Stimulated activated CD4-positive, alpha-beta T cell treated with anti-CD3 and anti-CD28 coated beads, Interleukin-1b, Interleukin-23, amount 100 ng/mL, for 48 hours (primary cell): ENCODE measurements around the gene SLC9B2.

Experiments used
- DNase-seq: peaks from one replicate; pipeline ENCODE4 v3.0.0-alpha.2; 2020

The SLC9B2 gene, protein sequence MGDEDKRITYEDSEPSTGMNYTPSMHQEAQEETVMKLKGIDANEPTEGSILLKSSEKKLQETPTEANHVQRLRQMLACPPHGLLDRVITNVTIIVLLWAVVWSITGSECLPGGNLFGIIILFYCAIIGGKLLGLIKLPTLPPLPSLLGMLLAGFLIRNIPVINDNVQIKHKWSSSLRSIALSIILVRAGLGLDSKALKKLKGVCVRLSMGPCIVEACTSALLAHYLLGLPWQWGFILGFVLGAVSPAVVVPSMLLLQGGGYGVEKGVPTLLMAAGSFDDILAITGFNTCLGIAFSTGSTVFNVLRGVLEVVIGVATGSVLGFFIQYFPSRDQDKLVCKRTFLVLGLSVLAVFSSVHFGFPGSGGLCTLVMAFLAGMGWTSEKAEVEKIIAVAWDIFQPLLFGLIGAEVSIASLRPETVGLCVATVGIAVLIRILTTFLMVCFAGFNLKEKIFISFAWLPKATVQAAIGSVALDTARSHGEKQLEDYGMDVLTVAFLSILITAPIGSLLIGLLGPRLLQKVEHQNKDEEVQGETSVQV

DNA sequence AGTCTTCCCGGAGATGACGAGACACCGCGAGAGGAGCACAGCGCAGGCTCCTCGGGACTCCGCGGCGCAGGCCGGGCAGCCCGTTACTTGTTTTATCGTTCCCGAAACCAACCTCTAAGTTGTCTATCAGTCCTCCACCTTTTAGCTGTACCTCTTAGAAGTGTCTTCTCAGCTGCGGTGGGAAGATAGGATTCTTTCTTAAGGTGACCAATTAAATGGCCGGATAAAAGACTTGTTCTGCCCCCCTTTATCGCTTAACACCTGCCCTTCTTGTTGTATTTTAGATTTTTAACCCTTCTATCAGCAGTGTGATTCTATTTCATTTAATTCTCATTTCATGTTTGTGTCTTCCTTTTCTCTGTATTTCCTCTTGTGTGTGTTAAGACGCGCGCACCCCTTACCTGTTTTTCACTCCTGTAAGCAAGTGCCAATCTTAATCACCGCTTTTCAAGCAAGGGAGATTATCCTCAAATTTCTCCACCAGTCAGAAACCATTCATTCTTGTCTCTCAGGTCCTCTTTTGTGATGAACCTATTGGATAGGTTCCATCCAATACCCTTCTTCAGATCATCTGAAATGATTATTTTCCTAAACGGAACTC is at the start of gene SLC9B2:
SLC9B2 (minus strand) TSS at position 15 of the 601 bp plus-strand sequence. CDS start 9,211 bp downstream, outside the sequence.
- no peak for DNase-seq

DNA sequence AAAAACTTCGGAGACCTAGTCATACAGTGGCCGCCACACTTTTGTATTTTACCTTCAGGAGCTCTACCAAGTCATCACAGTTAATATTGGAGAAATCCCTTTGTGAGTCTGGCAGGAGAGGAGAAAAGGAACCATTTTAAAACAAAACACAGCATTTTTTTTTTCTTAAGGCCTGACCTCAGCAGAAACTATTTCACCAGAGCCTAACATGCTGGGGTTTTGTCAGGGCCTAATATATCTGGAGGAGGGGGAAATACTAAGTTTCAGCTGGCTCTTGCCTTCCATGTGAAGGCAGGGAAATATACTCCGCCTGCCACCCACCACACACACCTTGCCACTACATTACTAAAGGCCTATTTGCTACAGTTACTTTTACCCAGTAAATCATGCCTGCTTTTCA is 49.6 kb upstream of the SLC9B2 start:
- no peak for DNase-seq

DNA sequence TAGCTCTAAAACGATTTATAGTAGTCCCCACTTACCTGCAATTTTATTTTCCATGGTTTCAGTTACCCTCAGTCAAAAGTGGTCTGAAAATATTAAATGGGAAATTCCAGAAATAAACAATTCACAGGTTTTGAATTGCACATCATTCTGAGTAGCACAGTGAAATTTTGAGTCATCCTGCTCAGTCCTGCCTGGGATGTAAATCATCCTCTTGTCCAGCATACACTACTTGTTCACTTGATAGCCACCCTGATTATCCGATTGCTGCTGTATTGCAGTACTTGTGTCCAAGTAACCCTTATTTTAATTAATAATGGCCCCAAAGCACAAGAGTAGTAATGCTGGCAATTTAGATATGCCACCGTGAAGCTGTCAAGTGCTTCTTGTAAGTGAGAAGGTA is 46.6 kb upstream of the SLC9B2 start:
- DNase-seq = no peak

DNA sequence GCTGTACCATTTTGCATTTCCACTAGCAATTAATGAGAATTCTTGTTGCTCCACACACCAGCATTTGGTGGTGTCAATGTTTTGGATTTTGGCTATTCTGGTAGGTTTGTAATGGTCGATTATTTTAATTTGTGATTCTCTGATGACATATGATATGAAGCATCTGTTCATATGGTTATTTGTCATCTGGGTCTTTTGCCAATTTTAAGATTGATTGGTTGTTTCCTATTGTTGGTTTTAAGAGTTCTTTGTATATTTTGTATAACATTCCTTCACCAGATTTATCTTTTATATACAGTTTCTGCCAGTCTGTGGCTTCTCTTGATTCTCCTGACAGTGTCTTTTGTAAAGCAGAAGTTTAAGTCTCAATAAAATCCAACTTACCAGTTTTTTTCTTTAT is 41.6 kb upstream of the SLC9B2 start:
- DNase-seq = no peak

DNA sequence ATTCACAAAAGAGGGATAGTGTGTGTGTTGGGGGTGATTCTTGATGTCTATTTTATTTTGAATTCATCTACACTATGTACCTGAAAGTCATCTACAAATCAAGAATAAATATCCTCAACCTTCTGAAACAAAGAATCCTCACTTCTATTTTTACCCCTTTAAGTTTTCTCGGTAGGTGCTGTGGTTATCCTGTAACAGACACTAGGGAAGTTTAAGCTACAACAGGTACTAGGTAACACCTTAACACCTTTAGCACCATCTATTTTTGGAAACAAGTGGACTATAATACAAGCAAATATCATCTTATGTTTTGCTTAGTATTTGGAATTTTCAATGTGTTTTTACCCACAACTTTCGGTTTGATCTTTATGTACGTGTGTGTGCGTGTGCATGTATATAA is 35.0 kb upstream of the SLC9B2 start:
- DNase-seq = no peak

DNA sequence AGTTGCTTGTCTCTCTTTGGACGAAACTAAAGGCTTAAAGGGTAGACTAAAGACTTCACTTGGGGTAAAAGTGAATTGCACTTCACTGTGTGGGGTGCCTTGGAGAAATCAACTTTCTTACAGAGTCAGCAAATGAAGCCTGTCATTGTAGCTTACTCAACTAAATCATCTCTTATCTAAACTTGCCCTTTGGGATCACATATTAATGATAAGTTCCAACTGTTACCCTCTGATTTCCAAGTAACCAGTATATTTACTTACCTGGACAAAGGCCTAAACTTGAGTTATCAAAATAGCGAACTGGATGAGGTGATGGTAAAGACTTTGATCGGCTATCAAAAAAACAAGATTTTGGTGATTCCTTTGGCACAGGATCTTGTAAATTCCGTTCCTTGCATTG is 32.0 kb upstream of the SLC9B2 start:
- no peak for DNase-seq

DNA sequence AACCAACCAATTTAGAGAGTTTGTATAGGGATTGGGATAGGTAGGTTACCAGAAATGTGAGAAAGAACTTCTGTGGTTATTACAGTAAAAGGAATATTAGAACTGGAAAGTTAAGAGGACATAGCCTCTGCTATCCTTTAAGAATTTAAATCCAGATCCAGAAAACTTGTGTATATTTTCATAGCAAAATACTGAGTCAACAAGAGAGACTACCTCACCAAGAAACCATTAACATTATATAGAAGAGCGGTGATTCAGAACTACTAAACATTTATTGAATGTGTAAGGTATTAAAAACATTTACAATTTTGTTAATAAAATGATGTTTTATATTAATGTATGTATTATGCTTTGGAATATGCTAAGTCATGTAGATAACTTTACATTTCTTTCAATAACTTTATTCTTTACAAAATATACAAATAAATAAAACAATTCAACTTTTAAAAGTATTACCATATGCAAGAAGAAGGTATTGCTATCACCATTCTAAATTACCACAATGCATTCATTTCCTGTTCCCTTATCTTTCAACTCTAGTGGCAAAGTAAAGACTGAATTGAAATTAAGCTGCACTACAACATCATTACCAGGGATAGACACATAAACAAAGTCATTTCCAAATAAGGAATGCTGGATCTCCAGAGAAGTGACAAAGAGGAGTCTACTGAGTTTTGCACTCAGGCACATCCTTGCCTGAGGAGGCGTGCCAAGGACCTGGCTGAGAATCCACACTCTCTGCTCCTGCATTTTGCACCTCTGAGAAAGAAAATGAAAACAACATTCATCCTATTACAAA is 29.2 kb upstream of the SLC9B2 start:
- DNase-seq = no peak

DNA sequence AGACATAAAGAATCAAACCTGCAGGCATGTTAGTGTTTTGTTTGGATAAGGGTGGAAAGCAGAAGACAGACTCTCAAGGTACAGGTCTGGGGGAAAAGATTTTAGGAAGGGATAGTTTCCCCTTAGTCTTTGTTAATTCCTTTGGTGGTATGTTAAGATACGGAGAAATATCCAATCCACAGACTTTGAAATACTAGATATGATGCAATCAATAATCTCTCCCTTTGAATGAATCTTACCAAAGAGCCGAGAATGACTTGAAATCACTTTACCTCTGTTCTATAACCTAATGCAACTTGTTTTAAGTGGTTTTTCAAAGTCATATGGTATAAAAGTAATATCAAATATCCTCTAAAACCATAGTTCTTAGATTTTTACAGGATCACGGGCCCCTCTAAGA is 28.3 kb upstream of the SLC9B2 start:
- no peak for DNase-seq

DNA sequence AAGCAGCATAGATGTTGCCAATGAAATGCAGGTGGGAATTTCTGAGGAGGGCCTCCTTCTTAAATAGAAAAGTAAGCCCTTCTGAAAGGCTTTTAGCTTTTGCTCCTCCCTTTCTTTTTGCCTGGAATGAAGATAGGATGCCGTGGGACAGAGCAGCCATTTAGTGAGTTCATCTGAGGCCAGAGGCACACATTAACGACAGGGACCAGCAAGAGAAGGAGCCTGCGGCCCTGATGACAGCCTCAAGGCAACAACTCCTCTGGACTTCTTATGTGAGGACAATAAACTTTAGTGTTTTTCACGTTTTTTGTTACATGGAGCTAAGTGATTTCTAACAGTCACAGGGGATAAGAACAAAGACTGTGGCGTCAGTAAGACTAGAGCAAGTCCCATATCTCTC is 24.1 kb upstream of the SLC9B2 start:
- DNase-seq = no peak

DNA sequence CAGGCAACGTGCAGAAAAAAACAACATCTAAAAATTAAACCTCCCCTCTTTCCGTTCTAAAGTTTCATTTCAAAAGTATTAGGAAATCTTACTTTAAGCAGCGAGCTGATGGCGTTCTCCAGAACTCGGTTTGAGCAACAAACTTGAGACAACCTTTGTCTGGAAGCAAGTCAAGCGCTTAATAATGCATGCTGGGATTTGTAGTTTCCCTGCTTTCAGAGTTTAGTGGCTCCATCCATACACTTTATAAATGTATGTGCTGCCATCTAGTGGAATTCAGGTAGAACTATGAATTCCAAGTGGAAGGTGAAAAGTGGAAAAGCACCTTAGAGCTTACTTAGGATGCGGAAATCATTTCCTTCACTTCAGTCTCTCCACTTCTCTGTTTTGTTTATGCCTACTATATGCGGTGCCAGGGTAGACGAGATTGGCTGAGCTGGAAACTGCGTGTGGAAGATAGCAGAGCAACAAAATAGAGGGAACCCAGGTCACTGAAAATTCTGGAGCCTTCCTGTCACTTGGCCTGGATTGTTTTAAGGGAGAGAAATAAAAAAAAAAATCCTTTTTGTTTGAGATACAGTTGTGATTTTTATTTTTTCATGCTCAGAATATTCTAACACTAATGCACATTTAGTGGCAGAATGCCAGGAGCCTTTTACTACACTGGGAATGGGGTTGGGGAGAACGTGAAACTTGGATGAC is 23.3 kb upstream of the SLC9B2 start, which contains the start of gene BDH2:
BDH2 (minus strand) TSS at position 144 of the 702 bp plus-strand sequence. CDS start 3,580 bp downstream, outside the sequence.
- DNase-seq = peak; percentile 41

DNA sequence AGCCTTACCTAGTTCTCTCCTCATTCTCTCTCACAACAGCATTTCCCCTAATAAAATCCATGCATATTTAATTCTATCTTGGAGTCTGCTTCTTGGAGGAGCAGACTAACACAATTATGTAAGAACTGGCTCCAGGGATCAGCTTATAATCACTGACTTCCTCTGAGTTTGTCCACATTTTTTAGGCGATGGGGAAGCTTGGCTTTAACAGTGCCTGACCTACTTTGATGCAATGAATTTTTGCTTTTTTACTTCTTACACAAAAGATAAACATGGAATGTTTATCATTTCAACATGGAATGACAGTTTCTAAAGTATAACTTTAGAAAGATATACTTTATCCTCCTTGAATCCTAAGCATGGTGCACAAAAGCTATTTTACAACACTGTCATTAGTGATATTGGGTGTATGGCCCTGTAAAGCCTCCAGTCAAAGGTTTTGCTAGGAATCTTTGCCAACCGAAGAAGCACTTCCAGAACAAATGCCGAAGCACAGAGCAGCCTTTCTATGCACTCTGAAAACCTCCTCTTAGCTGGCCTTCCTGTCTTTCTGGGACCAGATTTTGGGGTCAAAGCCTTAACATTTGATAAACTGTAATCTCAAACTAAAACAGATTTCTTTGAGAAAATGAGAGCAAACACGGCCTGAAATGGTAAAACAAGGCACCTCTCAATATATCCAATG is 22.3 kb upstream of the SLC9B2 start:
- DNase-seq = no peak

DNA sequence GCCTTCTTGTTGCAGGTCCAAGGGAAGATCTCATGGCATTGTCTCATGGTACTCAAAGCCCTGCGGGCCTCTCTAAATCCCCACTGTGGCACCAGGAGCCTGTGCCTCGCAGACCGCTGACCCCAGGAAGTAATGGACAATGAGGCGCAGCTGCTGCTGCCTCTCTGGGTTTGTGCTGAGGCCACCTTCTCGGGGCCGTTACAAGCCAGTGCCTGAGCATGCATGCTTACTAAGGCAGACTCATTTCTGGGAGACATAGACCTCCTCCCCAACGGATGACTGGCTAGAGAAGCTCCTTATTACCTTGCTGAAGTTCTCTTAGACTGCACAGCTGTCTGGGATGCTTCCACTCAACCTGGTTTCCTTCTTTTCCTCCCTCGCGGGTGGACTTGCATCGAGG is 21.8 kb upstream of the SLC9B2 start:
- no peak for DNase-seq

DNA sequence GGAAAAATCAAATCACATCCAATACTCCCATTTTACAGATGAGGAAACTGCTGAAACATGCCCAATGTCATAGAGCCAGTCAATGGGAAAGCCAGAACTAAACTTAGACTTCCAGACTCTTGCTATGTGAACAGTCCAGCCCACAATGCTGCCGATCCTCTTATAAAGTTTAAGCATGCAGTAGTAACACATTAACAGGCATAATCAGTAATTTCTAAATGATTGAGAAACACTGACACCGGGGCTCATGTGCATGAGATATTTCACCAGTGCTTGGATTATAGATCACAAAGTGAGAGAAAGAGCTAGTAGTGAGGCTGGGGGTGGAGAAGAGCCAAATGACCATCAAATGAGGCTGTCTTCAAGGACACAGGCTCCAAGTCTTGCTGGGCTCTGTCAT is 20.6 kb upstream of the SLC9B2 start:
- DNase-seq = no peak

DNA sequence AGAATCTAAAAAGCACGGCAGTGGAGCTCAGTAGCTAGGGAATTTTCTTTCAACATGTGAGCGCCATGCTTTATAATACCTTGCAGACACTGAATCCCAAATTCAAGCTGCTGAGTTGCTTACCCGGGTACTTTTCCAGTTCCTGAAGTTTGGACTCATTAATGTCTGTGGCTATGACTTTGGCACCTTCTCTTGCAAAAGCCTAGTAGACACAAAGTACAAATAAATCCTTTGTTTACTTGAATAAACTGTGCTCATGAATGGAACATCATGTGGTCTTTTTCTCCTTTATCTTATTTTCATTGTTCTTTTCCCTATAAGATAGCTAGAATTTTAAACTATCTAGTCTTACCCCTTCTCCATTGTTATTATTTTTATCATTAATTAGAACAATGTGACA is 18.5 kb upstream of the SLC9B2 start:
- DNase-seq = no peak

DNA sequence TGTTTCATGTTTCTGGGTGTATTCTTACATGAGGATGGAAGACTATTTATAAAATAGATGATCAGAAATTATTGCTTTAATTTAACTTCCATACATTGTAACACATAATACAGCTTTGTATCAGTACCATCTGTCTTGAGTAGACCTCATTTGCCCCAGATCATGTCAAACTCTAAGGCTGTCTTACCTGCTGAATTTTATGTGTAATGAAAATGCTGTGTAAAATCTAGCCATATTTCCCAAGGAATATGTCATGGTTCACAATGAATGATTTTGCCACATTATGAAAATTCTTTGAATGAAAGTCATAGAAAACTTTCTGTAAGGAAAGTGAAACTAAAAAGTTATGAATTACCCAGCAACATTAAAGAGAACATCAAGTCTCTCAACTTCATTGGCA is 15.7 kb upstream of the SLC9B2 start:
- DNase-seq = no peak

DNA sequence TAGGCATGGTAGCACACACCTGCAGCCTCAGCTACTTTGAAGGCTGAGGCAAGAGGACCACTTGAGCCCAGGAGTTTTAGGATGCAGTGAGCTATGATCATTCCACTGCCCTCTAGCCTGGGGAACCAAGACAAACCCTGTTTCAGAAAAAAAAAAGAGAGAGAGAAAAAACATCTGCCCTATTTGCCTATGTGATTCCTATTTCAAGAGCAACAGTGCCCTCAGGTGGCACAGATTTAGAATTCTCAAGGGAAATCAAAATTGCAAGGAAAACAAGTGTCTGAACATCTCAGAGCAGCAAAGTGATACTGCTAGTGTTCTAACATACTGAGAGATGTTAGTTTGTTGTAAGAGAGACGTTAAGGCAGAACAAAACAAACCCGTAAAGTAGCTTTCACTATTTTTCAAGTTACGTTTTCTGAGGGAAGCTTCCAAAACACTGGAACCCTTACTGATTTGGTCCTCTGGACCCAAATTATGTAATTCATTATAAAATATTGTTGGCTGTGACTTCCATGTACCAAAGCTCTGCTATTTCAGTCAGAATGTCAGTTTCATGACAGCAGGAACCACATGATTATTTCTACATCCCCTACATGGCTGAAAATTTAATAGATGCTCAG is 15.2 kb upstream of the SLC9B2 start:
- no peak for DNase-seq

DNA sequence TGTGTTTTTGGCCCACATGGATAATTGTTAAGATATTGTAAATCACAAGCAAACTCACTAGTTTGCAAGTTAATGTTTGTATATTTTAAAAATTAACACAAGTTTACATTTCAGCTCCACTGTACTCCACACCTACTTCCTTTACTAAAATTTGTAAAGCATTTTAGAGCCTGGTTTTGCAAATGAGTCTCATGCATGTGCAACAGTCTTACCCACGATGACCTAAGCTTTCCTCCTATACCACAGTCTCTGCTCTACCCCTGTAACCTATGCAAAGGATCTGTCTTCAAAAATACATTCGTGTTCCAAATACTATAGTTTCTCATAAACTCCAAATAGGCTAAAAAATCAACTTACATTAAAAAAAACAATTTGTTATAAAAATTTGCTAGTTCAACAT is 12.9 kb upstream of the SLC9B2 start:
- DNase-seq = no peak

DNA sequence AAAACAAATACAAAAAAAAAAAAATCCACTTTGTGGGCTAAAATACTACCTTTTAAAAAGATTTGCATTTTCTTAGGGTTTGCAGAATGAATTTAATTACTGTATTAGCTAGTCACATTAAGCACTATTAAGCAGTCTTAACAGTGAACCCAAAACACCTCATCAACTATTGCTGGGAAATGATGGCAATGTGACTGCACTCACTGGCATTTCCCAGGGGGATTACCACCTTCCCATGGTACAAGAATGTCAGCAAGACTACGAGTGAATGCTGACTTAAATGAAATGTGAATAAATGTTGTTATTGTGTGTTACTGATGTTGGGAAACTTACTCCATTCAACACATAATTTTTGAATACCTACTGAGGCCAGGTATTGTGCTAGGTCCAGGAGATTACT is 10.0 kb upstream of the SLC9B2 start:
- no peak for DNase-seq

DNA sequence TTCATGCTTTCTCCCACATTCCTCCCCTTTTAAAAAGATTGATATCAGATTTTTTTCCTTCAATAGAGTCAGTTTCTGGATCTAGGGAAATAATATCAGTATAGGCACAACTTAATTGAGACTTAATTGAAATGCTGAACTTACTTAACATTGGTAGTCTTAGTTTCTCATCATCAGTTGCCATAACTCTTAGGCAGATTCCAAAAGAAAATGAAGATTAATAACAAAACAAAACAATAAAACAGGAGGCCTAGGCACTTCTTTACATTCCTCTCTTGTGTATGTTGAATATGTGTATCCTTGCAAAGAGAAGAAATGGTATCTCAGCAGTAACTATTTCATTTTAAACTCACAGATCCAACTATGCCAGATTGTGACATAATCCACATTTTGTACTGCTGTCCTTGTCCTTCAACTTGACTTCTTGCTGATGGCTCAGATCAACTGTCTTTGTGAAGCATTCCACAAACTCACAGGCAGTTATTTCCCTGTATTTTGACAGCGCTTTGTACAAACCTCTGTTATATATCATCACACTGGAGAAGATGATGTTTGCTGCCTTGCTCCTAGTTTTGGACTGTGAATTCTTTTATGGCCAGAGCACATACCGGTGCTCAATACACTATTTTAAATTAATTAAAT is 9.1 kb upstream of the SLC9B2 start:
- DNase-seq = no peak

DNA sequence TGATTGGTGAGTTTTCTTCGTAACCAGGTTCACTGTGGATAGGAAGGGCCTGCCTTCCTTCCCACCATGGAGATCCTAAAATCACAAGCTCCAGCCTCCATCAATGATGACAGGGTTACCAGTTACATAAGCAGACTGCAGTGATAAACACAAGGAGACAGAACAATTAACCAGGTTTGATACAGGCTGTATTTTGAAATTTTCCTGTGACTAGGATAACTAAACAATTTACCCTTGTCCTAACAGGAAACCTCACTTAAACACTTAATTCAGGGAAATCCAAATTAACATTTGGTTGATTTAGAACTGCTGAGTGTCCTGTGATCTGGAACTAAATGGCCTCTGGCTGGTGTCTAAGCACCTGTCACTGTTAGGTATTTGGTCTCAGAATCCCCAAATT is 3.1 kb upstream of the SLC9B2 start:
- no peak for DNase-seq
